Fibroblast of villous mesenchyme (primary cell): ENCODE results near the gene MBD5. TPM values are rescaled to one million over a fixed set of nuclear protein-coding genes. Genes with fewer than 3 reads are reported as not detected.

ENCODE experiments used
- DNase-seq: peaks from one replicate; pipeline ENCODE4 v3.0.0-alpha.2; 2010; ENCODE audit warnings: low read depth
- H3K4me3 ChIP-seq: 2 replicates; pipeline ENCODE4 v1.5.1; 2011; ENCODE audit warnings: low read depth, mild to moderate bottlenecking, low read length
- CTCF ChIP-seq: IDR thresholded peaks from 2 replicates; pipeline ENCODE4 v1.5.1; 2012; ENCODE audit warnings: low read depth, mild to moderate bottlenecking, low read length; ENCODE audit not compliant: insufficient read depth
- total RNA-seq: library from RNA; depleted of rRNA; stranded (reverse); fragments of >200 nt; gene quantifications from 2 replicates; pipeline ENCODE4 v1.2.3, GENCODE V29; 2012

Gene MBD5
- total RNA-seq, 1 donor = 35.0 TPM

DNA sequence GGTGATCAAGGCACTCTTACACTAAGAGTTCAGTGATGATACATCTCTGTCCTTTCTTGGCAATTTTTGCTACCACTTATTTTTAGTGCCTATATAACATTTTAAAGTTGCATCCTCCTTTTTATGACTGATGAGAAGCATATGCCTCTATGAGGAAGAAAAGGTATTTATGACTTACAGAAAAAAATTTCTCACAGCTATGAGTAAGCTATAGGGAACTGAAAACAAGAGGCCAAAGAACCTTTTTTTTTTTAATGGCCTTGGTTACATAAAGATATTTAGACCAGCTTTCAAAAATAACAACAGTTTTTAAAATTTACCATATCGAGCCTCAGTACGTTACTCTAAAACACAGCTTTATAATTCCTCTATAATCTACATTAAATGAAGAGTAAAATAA lies 21.3 kb downstream of the MBD5 start:
- H3K4me3 ChIP-seq = no peak overlapping the region
- TF ChIP-seq CTCF = no peak

GRCh38 chr2:148044322-148044721 lies 23.4 kb downstream of the MBD5 start:
- no peak for TF ChIP-seq CTCF
- DNase-seq = no peak
- H3K4me3 ChIP-seq = no peak overlapping the region

More for the DNA sequence above, 21.3 kb downstream of the MBD5 start:
- DNase-seq = peak; percentile 69

DNA sequence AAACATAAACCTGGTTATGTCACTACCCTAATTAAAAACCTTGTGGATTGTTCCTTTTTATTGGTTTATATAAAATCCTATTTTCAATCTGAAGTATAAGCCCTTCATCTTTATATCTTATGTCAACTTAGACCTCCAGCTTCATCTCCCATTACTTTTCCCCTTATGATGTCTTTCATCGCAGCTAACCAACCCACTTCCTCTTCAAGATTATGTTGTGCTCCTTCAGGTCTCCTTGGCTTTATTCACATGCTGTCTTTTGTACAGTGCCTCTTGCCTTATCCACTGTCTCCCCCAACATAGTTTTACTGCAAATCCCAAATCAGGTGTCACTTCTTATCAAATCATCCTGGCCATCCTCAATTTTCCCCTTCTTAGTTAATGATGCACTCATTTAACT lies 25.9 kb downstream of the MBD5 start:
- DNase-seq = no peak
- no peak overlapping the region for H3K4me3 ChIP-seq
- TF ChIP-seq CTCF = no peak

DNA sequence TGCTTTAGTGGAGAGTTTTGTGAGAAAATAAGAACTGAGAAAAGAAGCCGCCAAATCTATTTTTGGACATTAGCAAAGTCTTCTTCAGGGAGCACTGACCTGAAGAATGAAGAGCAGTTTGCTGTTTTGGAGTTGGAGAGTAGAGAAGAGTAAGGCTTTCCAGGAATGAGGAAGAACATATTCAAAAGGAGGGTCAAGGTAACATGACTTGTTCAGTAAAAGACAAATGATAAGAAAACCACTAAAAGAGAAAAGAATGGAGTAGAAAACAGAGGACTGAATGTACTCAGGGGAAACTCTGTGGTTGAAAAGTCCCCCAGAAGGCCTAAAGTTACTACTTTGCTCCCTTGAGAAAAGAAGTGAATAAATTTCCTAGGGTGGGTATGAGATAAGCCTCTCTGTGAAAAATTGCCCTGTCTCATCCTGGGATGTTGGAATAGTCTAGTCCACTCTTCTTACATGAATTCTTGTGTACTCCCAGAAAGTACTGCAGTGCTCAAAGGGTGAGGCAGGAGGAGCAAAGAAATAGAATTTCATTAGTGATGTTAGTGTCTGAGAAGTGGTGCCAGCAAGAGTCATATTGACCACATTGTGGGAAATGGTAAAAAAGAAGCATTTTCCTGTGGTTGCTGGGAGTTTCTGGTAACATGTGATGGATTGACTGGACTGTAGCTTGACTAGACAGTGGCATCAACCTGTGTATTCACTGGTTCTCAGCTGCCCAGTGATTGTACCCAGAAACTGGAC lies 27.8 kb downstream of the MBD5 start:
- TF ChIP-seq CTCF = no peak
- no peak for DNase-seq
- no peak overlapping the region for H3K4me3 ChIP-seq

DNA sequence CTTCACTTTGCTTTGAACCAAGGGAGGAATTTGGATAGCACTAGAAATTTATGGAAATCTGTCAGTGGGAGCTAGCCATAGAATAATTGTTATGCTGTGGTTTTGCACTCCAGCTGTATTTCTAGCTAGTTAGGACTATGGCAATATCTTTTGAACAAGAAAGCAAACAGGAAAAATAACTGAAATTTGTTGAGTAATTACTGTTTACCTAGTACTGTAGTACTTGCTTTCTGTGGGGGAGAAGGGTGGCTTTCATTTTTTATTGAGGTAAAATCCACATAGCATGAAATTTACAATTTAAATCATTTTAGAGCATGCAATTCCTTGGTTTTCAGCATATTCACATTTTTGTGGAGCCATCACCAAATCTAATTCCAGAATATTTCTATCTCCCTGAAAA lies 28.4 kb downstream of the MBD5 start:
- TF ChIP-seq CTCF = no peak

GRCh38 chr2:148052687-148053086 lies 31.8 kb downstream of the MBD5 start:
- H3K4me3 ChIP-seq = no peak overlapping the region
- no peak for TF ChIP-seq CTCF
- no peak for DNase-seq

More for the DNA sequence above, 28.4 kb downstream of the MBD5 start:
- DNase-seq = no peak
- H3K4me3 ChIP-seq = no peak overlapping the region

GRCh38 chr2:148058641-148059040 lies 37.8 kb downstream of the MBD5 start:
- no peak overlapping the region for H3K4me3 ChIP-seq
- TF ChIP-seq CTCF = no peak

More at GRCh38 chr2:148058641-148059040, 37.8 kb downstream of the MBD5 start:
- no peak for DNase-seq
